GM18526 (cell line): ENCODE measurements around the gene HSPE1.
A peak's percentile ranks its signal among the peaks of the same experiment; 100 is the strongest.

ENCODE experiments used
- POLR2A ChIP-seq: IDR thresholded peaks from 3 replicates; pipeline ENCODE4 v1.6.1; 2011; ENCODE audit not compliant: insufficient read length; ENCODE audit errors: extremely low read depth

Gene HSPE1

DNA sequence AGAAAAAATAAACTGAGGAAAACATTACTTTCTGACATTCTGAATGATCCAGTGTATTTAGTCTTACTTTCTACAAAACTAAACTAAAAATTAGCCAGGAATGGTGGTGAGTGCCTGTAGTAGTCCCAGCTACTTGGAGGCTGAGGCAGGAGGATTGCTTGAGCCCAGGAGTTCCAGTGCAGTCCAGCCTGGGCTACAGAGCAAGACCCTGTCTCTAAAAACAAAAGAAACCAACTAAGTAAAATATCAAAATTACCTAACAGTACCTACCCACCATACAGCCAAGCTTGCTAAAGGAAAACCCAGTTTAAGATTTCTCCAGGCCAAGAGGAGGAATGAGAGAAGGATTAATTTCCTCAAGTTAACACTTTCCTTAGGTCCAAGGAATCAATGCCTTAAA lies 3.5 kb upstream of the HSPE1 start:
- no peak for TF ChIP-seq POLR2A

DNA sequence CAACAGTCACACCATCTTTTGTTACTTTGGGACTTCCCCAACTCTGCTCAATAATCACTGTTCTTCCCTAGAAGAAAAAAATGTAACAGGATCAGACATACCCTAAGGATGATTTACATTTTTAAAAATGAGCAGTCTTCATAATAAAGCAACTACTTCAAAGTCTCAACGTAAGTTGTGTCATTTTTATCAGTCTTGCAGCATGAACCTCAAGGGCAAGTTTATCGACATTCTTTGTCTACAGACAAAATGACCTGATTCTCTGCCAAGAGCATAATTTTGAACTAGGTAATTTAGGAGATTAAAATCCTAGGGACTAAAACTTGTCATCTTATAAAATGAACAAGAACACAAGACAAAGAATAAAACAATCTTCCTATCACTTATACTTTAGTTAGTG lies 2.9 kb upstream of the HSPE1 start:
- TF ChIP-seq POLR2A = no peak

DNA sequence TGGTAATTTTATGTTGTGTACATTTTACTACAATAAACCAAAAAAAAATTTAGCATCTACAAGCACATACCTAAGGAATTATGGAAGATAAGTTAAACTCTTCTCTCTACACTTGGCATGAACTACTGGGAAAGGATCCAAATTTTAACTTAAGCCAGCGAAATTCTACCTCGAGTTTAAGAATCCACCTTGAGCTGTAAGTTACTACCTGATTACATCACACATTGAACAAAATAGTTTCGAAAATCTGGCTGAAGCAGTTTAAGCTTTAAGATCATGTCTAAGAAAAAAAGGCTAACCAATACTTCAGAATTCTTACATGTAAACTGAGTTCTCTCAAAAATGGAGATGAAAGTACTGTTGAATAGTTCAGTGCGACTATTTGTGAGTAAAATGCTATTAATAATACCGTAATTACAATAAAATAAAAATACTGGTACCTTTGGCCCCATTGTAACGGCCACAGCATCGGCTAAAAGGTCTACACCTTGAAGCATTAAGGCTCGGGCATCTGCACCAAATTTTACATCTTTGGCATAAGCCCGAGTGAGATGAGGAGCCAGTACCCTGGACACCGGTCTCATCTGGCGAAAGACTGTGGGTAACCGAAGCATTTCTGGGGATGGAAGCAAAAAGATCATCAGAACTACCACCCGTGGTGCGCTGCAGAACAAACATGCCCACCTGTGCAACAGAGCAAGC lies 1.8 kb upstream of the HSPE1 start:
- TF ChIP-seq POLR2A = no peak

DNA sequence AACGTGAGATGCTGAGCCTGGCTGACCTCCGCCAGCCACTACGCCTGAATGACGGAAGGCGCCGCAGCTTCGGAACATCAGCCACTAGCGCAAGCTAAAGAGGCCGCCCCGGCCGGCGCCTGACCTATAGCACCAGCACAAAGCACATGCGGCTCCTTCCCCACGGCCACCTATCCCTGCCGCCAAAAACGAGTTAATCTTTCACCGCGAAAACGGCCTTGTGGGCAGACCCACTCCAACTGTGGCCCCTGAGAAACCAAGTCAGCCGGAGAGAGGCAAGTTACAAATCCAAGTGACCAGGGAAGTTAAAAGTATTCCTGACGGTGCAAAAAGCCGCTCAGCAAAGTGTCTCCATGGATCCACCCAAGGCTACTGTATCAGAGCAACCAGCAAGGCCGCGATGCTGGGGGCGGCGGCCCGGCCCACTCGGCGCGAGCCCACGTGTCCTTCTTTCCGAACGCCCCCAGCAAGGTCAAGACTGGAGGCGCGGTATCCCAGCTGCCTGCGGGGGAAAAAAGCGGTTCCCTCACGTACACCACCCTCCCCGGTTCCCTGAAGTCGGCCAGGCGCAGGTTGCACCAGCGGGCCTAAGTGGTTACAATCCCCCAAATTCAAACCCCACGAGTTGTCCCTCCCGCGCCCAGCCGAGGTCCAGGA lies 1.1 kb upstream of the HSPE1 start:
- TF ChIP-seq POLR2A = peak; percentile 61

DNA sequence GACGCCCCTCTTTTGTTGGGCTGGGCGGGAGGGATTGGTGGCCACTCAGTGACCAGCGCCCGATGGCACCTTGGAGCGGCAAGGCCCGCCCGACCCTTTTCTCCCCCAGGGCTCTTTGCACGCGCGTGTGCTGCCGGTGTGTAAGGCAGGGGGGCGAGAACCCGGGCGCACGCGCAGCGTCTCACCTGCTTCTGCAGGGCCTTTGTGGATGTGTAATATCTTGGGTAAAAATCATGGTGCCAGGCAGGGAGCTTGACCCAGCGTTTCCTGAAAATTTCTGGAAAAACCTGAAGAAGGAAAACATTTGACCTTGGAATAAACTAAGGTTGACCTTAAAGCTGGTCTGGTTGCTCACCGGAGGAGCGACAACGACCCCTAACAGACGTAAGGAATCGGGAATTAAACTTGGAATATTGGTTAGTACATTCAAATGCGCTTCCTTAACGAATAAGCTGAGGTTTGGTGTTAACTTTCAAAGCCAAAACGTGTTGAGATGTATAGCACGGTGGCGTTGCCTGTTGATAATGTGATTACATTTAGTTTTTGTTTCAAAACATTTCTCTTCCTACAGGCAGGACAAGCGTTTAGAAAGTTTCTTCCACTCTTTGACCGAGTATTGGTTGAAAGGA lies 438 bp downstream of the HSPE1 start:
- TF ChIP-seq POLR2A = no peak

DNA sequence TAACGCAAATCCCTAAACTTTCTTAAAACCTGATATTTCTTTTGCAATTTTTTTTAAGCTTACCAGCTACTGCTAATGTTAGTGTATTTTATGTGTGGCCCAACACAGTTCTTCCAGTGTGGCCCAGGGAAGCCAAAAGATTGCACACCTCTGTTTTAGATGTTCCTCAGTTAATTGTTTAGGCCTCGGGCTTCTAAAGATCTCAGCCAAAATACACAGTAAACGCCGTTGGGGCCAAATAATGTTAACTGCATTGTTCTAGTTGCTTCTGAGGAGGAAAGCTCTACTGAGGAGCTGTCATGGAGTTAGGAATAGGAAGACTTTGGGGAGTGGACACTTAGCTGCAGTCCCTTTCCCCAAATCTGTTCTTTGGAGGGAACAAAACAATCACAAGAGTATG lies 2.0 kb downstream of the HSPE1 start:
- no peak for TF ChIP-seq POLR2A

DNA sequence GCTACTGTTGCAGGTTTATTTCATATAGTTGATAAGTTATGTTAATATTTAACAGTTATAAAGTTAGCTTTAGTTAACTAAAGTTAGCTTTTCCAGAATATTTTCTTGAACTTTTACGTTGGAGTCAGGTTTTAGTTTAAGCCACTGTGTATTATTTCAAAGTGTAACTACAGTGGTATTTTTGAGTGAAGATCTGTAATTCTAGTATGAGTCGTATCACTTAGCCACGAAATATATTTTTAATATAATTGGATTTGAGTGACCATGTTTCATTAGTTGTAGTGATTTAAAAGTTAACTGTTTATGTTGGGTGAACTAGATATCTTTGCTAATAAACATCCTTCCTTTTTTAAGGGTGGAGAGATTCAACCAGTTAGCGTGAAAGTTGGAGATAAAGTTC lies 2.5 kb downstream of the HSPE1 start:
- no peak for TF ChIP-seq POLR2A

DNA sequence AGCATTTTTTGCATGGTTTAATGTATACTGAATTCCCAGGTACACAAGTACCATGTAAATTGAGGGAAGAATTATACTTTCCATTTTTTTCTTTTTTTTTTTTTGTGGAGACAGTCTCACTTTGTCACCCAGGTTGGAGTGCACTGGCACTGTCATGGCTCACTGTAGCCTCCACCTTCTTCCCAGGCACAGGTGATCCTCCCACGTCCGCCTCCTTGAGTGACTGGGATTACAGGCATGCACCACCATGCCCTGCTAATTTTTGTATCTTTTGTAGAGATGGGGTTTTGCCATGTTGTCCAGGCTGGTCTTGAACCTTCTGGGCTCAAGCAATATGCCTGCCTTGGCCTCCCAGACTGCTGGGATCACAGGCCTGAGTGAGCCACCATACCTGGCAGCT lies 3.8 kb downstream of the HSPE1 start:
- TF ChIP-seq POLR2A = no peak

DNA sequence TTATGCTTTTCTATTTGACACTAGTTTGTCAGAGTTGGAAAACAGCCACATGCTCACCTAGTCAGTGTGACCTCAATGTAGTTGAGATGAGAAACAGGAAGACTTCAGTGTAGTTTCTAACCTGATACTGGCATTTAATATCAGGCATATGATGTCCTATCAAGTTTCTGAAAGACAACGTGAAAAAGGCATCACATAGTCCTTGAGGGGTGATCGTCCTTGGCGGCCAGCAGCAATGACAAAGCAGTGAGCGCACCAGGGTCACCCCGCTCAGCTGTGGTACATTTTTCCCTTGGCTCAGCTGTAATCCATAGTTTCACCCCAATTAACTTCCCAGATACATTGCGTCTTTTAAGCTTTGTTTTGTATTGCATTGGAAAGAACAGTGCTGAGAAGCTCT lies 4.3 kb downstream of the HSPE1 start:
- TF ChIP-seq POLR2A = no peak

DNA sequence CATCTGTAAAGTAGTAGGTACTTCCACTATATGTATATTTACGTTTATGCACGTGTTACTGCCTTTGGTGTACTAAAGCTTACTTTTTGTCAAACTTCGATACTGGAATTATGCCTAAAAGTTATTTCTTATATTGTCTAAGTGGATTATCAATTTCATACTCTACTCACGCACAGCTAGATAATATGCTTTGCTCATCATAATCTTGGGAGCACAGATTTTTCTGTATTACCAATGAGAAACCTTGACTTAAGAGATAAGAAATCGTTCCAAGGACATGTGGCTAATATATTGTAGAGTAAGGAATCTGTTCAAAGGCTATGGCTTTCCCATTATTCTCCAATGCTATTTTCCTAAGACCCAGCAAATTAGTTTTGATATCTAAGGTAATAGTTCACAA lies 6.5 kb downstream of the HSPE1 start:
- TF ChIP-seq POLR2A = no peak

DNA sequence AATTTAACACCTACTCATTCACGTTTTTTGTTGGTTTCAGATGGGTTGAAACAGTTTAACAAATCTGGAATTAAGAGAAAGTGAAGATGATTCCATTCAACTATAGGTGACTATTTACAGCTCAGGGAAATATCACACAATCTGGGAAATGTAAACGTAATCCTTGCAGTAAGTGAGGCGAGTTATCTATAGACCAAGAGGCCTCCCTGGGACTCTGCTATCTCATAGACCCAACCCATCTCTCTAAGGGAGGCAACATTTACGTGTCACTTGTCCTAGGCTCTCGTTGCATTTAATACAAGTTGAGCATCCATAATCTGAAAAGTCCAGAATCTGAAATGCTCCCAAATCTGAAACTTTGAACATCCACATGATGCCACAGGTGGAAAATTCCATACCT lies 13.7 kb downstream of the HSPE1 start:
- no peak for TF ChIP-seq POLR2A

DNA sequence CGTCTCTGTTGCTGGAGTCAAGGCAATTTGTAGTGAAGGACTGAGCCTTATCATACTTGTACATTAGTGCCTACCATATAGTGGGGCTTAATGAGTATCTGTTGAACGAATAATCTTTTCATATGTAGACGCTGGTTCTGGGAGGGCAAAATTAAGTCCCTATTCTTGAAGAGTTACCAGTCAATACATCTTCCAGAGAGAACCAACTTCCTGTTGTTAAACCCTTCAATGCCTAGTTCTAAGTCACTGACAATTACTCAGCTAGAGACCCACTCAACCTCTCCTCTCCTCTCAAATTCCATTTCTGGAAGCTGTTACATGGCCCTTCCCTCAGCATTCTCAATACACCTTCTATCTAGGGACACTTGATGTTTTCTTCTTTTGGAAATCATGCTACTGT lies 14.6 kb downstream of the HSPE1 start:
- no peak for TF ChIP-seq POLR2A

DNA sequence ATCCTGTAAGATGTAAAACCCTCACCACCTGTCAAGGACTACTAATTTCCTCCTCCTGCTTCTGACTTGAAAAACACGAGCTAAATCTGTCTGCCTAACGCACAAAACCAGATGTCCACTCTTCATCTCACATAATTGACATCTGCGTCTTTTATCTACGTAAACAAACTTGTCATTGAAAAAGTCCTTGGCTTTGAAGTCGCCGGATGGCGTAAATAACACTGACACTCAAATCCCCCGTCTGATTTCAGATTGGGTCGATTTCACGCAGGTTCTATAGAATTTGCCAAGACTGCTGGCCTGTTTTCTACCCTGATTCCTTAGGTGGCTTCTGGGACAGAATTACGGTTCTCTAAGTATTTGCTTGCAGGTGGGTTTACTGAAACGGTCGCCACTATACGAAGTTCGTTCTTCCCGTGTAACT lies 15.1 kb downstream of the HSPE1 start:
- TF ChIP-seq POLR2A = no peak

DNA sequence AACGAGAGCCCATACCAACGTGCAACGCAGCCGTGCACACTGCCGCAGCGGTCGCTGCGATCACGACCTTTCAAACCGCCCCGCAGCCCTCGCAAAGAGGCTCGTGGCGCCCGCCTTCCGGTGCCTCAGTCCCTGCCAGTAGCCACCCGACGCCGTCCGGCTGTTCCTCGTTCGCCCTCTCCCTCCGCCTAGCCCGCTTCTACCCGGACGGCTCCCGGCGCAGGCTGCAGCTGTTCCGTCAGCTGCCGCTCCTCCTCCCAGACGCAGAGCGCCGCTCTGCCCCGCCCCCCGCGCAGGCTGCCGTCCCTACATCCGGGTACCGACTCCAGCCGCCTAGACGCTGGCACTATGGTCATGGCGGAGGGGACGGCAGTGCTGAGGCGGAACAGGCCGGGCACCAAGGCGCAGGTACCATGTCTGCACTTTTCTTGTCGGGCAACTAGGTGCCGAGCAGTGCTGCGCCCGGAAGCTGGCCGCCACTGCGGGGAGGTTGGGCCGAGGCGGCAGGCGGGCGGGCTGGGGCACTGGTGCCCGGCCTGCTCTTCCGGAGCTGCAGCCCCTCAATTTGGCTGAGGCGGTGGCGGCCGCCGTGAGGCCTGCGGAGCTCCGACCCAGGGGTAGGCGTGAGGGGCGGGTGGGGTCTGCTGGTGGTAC lies 15.7 kb downstream of the HSPE1 start, which contains the start of gene MOB4:
Gene MOB4 (plus strand): TSS at position 328 of the 654 bp plus-strand sequence. CDS start 21 bp downstream, at position 349.
- peak; percentile 96 for TF ChIP-seq POLR2A

DNA sequence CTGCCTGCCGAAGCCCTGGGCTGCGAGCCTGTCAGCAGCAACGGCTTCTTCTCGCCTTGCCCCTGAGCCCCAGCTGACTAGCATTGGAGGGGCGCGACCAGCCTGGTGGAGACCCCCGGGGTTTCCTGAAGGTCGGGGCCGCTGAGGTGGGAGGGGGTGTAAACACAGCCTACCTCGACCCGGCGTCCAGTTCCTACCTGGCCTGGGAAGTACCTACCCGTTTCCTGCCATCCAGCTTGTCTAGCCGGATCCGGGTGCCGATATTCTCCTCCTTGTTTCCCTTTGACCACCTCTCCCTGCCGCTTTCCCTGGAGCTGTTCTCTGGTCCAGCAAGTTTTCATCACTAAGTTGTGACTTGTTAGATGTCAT lies 16.2 kb downstream of the HSPE1 start:
- TF ChIP-seq POLR2A = no peak

DNA sequence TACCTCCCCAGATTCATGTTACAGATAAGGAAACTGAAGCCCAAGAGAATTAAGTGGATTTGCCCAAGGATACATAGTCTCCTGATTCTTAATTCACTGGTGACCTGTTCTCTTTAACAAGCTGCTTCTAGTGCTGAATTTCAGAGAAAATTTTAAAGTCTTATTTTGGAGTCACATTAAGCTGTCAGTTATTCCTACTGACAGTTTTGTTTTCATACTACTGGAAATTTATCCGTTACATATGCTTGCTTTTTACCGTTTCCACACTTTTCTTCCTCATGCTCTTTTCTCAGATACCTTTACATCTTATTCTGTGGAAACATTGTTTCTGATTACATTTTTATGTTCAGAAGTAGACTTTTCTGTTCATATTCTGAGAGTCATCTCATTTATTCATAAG lies 17.0 kb downstream of the HSPE1 start:
- TF ChIP-seq POLR2A = no peak

DNA sequence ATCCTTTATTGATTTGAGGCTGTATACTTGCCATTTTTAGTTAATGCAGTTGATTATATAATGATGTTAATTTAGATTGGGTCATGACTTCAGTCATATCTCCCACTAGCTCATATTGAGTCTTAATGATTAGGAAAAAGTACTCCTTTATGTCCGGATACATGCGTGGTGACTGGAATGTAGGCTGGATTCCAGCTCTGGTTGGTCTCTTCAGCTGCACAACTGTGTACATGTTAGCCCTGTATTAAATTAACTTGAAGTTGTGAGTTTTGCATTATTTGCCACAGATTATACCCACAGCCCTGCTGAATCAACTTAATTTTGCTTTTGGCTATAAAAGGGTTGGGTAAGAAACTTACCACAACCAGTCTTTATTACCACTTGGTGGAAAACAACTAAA lies 38.2 kb downstream of the HSPE1 start:
- no peak for TF ChIP-seq POLR2A

DNA sequence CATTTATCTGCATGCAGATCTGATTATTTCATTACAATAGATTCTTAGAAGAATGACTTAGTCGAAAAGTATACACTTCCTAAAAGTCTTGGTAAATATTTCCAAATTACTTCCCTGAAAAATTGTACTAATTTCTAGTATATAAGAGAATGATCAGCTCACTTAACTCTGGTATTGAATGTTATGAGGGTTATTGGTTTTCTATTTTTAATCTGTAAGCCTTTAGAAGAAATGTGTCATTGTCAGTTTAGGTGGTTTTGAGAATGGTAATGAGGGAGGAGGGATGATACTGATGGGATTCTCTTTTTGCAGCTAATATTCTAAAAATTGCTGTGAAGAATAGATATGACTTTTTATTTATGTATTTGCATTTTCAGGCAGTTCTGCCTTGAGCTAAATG lies 39.6 kb downstream of the HSPE1 start:
- TF ChIP-seq POLR2A = no peak
